Endothelial cell of umbilical vein (primary cell): ENCODE data around the gene IL25. TPM values are rescaled to one million over a fixed set of nuclear protein-coding genes. Genes with fewer than 3 reads are reported as not detected.

Source experiments
- BruUV-seq: library from RNA; stranded (reverse); fragments of 400-500 nt; replicated peaks from 2 replicates; lab custom pipeline; 2021; lab: Mats Ljungman, UMichigan
- CTCF ChIA-PET: fragments of 300-600, 350-600 bp; sonication (Branson Sonifier 250); formaldehyde crosslinking; loops from one replicate; lab custom pipeline; 2021; ENCODE audit warnings: antibody characterized with exemption, inconsistent platforms; lab: Charles Lee
- POLR2A ChIA-PET: fragments of 300-600, 350-600 bp; sonication (Branson Sonifier 250); formaldehyde crosslinking; loops from one replicate; lab custom pipeline; 2021; ENCODE audit warnings: antibody characterized with exemption, inconsistent platforms; lab: Charles Lee
- DNase-seq: peaks from one replicate; pipeline ENCODE4 v3.0.0-alpha.2; 2011; ENCODE audit warnings: low read depth, low spot score
- FAIRE-seq: peaks from 2 replicates; lab custom pipeline; 2011; peaks lifted over from hg19 to GRCh38; lab: Jason Lieb, UNC
- H2AFZ ChIP-seq: 2 replicates; pipeline ENCODE4 v1.6.0; 2012; ENCODE audit warnings: low read depth, low read length, control low read depth, inconsistent platforms
- H3K27ac ChIP-seq: 2 replicates; pipeline ENCODE4 v1.5.1; 2011; ENCODE audit warnings: low read depth, mild to moderate bottlenecking, control low read depth, low read length, moderate library complexity; ENCODE audit not compliant: insufficient read depth
- H3K27me3 ChIP-seq, 2 experiments: 2 replicates each; pipeline versions ENCODE4 v1.6.0 to v1.6.1; 2011; ENCODE audit warnings: low read length in 2 of 2, mixed read lengths in 1 of 2; ENCODE audit not compliant: control insufficient read depth in 2 of 2, insufficient read depth in 2 of 2
- H3K36me3 ChIP-seq, 2 experiments: 2 replicates in 1 of 2; 3 replicates in 1 of 2; pipeline ENCODE4 v1.5.1; 2011; ENCODE audit warnings: low read length in 2 of 2, mild to moderate bottlenecking in 1 of 2, moderate library complexity in 1 of 2; ENCODE audit not compliant: control insufficient read depth in 2 of 2, insufficient read depth in 2 of 2; ENCODE audit errors: extremely low read depth in 1 of 2
- H3K4me1 ChIP-seq: 3 replicates; pipeline ENCODE4 v1.5.1; 2011; ENCODE audit warnings: mild to moderate bottlenecking, low read length; ENCODE audit not compliant: control insufficient read depth, insufficient read depth; ENCODE audit errors: extremely low read depth
- H3K4me2 ChIP-seq: 2 replicates; pipeline ENCODE4 v1.6.1; 2011; ENCODE audit warnings: low read length, control low read depth, mixed read lengths; ENCODE audit not compliant: insufficient read depth
- H3K4me3 ChIP-seq, 3 experiments: fragments of 200-600 bp in 1 of 3; sonication (generic), shearing (Covaris generic) in 1 of 3; replicated peaks in 1 of 3; 2 replicates each; pipeline ENCODE4 v1.5.1; 2011 to 2016; ENCODE audit warnings: control low read depth in 3 of 3, low read length in 3 of 3, mild to moderate bottlenecking in 2 of 3, inconsistent platforms in 1 of 3, low read depth in 1 of 3, moderate library complexity in 1 of 3; ENCODE audit not compliant: insufficient read depth in 1 of 3
- H3K79me2 ChIP-seq: 2 replicates; pipeline ENCODE4 v1.6.0; 2012; ENCODE audit warnings: low read length, inconsistent platforms; ENCODE audit not compliant: control insufficient read depth, insufficient read depth
- H3K9ac ChIP-seq: replicated peaks from 2 replicates; pipeline ENCODE3; 2011; ENCODE audit warnings: low read length, control low read depth; ENCODE audit not compliant: insufficient read depth; ENCODE audit errors: extremely low read depth
- H3K9me1 ChIP-seq: replicated peaks from 3 replicates; pipeline ENCODE4 v1.6.0; 2011; ENCODE audit warnings: mild to moderate bottlenecking, low read length; ENCODE audit not compliant: control insufficient read depth, insufficient read depth; ENCODE audit errors: extremely low read depth
- H3K9me3 ChIP-seq: replicated peaks from 2 replicates; pipeline ENCODE4 v1.5.1; 2012; ENCODE audit warnings: low read length, inconsistent platforms; ENCODE audit not compliant: control insufficient read depth, insufficient read depth
- H4K20me1 ChIP-seq: replicated peaks from 2 replicates; pipeline ENCODE3; 2011; ENCODE audit warnings: mild to moderate bottlenecking, low read length; ENCODE audit not compliant: control insufficient read depth, insufficient read depth; ENCODE audit errors: extremely low read depth
- EZH2 ChIP-seq: IDR thresholded peaks from 2 replicates; pipeline ENCODE4 v1.6.1; 2012; ENCODE audit warnings: borderline replicate concordance, low read depth, mild to moderate bottlenecking, moderate library complexity, low read length, inconsistent platforms; ENCODE audit not compliant: severe bottlenecking
- FOS ChIP-seq: IDR thresholded peaks from 2 replicates; pipeline ENCODE4 v1.6.1; 2011; ENCODE audit warnings: mild to moderate bottlenecking, low read length, moderate library complexity, borderline replicate concordance; ENCODE audit not compliant: insufficient read depth
- GATA2 ChIP-seq: IDR thresholded peaks from 2 replicates; pipeline ENCODE4 v1.7.0; 2011; ENCODE audit warnings: low read depth, mild to moderate bottlenecking, moderate library complexity, mixed read lengths, low read length; ENCODE audit not compliant: insufficient read length, insufficient read depth
- JUN ChIP-seq: IDR thresholded peaks from 2 replicates; pipeline ENCODE4 v1.6.1; 2011; ENCODE audit warnings: borderline replicate concordance, low read depth; ENCODE audit not compliant: insufficient read length, insufficient read depth
- MYC ChIP-seq: IDR thresholded peaks from one replicate; pipeline ENCODE4 v1.6.1; 2011; ENCODE audit warnings: mild to moderate bottlenecking, low read depth, low read length
- POLR2A ChIP-seq: IDR thresholded peaks from 2 replicates; pipeline ENCODE4 v1.6.1; 2012; ENCODE audit warnings: low read depth, mild to moderate bottlenecking, control low read depth, low read length
- POLR2AphosphoS5 ChIP-seq: IDR thresholded peaks from 2 replicates; pipeline ENCODE4 v1.6.1; 2012; ENCODE audit warnings: low read depth, mild to moderate bottlenecking, control low read depth, low read length, moderate library complexity; ENCODE audit not compliant: insufficient read depth
- dilution Hi-C: fragments of 300-500 bp; cut with MboI; formaldehyde crosslinking; loops from one replicate; pipeline ENCODE4 v1.15.0; 2019; ENCODE audit warnings: low sequenced_read_pairs; ENCODE audit not compliant: extremely low pct_ligation_motif_present
- intact Hi-C: fragments of 100-400 bp; cut with micrococcal nuclease; formaldehyde crosslinking; loops from one replicate; pipeline ENCODE4 v1.10.0; 2022
- polyA plus RNA-seq, 4 experiments: library from polyadenylated mRNA; depleted of rRNA in 3 of 4; stranded (reverse) in 3 of 4; unstranded in 1 of 4; fragments of >200 nt; gene quantifications; 2 replicates each; pipeline versions ENCODE4 v1.2.1 to v1.2.3, GENCODE V29; 2011 to 2012; ENCODE audit warnings: missing spikeins in 1 of 4
- total RNA-seq: library from RNA; stranded (reverse); gene quantifications from 2 replicates; pipeline ENCODE4 v1.2.3, GENCODE V29; 2021
- TF ChIP-seq, protein P1 (sequence below), 2 donors: IDR thresholded peaks; 1 replicate in 1 of 2; 2 replicates in 1 of 2; pipeline ENCODE4 v1.5.1; 2011; ENCODE audit warnings: low read length in 2 of 2, mild to moderate bottlenecking in 2 of 2, moderate library complexity in 2 of 2, control low read depth in 1 of 2, inconsistent platforms in 1 of 2, low read depth in 1 of 2; ENCODE audit not compliant: insufficient read depth in 1 of 2; ENCODE audit errors: extremely low read depth in 1 of 2
- TF ChIP-seq, protein P2 (sequence below): IDR thresholded peaks from 2 replicates; pipeline ENCODE4 v1.6.1; 2011; ENCODE audit not compliant: insufficient read depth, insufficient read length

Gene IL25
- total and polyA plus RNA-seq, 2 donors (not counting 3 experiments of a cell fraction or from before 2014, with no cell fraction given): not detected

DNA sequence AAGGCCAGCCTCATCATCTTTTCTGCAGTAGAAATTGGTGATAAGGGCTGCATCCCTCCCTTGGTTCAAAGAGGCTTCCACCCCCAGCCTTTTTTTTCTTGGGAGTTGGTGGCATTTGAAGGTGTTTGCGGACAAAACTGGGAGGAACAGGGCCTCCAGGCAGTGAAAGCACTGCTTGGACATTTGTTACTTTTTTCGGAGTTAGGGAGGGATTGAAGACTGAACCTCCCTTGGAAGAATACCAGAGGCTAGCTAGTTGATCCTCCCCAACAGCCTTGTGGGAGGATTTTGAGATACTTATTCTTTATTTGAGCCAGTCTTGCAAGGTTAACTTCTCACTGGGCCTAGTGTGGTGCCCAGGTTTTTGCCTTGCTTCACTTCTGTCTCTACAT is 48.2 kb upstream of the IL25 start:
- intact Hi-C loops: no loop called here
- TF ChIP-seq MYC: no peak
- TF ChIP-seq GATA2: no peak
- TF ChIP-seq POLR2AphosphoS5: no peak
- no peak for TF ChIP-seq JUN
- TF ChIP-seq POLR2A: no peak
- TF ChIP-seq, protein P1, sequence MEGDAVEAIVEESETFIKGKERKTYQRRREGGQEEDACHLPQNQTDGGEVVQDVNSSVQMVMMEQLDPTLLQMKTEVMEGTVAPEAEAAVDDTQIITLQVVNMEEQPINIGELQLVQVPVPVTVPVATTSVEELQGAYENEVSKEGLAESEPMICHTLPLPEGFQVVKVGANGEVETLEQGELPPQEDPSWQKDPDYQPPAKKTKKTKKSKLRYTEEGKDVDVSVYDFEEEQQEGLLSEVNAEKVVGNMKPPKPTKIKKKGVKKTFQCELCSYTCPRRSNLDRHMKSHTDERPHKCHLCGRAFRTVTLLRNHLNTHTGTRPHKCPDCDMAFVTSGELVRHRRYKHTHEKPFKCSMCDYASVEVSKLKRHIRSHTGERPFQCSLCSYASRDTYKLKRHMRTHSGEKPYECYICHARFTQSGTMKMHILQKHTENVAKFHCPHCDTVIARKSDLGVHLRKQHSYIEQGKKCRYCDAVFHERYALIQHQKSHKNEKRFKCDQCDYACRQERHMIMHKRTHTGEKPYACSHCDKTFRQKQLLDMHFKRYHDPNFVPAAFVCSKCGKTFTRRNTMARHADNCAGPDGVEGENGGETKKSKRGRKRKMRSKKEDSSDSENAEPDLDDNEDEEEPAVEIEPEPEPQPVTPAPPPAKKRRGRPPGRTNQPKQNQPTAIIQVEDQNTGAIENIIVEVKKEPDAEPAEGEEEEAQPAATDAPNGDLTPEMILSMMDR (IDR thresholded peaks at IDR 0.05; ENCODE audit: extremely low read depth in 1 of 2, insufficient read depth in 1 of 2, low read depth in 1 of 2, low read length in 2 of 2): no peak
- no peak for TF ChIP-seq EZH2
- TF ChIP-seq, protein P2, sequence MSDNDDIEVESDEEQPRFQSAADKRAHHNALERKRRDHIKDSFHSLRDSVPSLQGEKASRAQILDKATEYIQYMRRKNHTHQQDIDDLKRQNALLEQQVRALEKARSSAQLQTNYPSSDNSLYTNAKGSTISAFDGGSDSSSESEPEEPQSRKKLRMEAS: no peak
- TF ChIP-seq FOS: no peak
- Histone ChIP-seq H3K9me3 (no peaks in the 10 kb centered on the region), H3K9ac (no peak overlapping the region), H3K36me3 (peaks cover 12 to 15% of the 10 kb centered on the region in 2 experiments), H3K27ac (no peak overlapping the region), H2AFZ (no peak overlapping the region), H3K4me2 (no peak overlapping the region), H3K27me3 (no peaks in the 10 kb centered on the region), H3K4me1 (peaks cover 16% of the 10 kb centered on the region), H3K9me1 (no peaks in the 10 kb centered on the region), H4K20me1 (no peaks in the 10 kb centered on the region), H3K79me2 (peaks cover 25% of the 10 kb centered on the region), H3K4me3 (no peak overlapping the region)
- dilution Hi-C loops: no loop called here
- DNase-seq: no peak
- no peak for FAIRE-seq
- POLR2A ChIA-PET: interaction anchor here (0.7 kb wide), 1 partner anchor 17 kb away, joined by 6 read pairs; the partner anchor contains the start of gene BCL2L2
- no TSS peak for BruUV-seq
- CTCF ChIA-PET: interaction anchor here (5.0 kb wide), 1 partner anchor 56 kb away, joined by 48 read pairs; no protein-coding TSS in a partner anchor
